ENCODE measurements around the gene C16orf92.
"Not testable (repeated sequence)": the region's sequence is repeated elsewhere in the genome, so short reads cannot be mapped to it uniquely, and the experiment has no call there.

Gene C16orf92

GRCh38 chr16:30027588-30028437 lies 4.8 kb downstream of the C16orf92 start:
- DNase-seq, result no peak

- DNase-seq, result no peak
Measured at GRCh38 chr16:30028438-30029076, 5.6 kb downstream of the C16orf92 start.

- DNase-seq, result no peak
Measured at GRCh38 chr16:30030011-30030685, 7.2 kb downstream of the C16orf92 start.

GRCh38 chr16:30030841-30031413 lies 7.9 kb downstream of the C16orf92 start, which contains the start of gene TLCD3B:
Gene TLCD3B (minus strand): TSS chr16:30031271. CDS start chr16:30030527, 744 bp downstream.
- DNase-seq, result no peak

- DNase-seq, result no peak
Measured at GRCh38 chr16:30031477-30031918, 8.5 kb downstream of the C16orf92 start.

GRCh38 chr16:30032083-30032819 lies 9.3 kb downstream of the C16orf92 start:
- DNase-seq, result peak; percentile 79

GRCh38 chr16:30033270-30033669 lies 10.3 kb downstream of the C16orf92 start:
- no peak for DNase-seq

- DNase-seq, result no peak
Measured at GRCh38 chr16:30040221-30040620, 17.2 kb downstream of the C16orf92 start.

- not testable (repeated sequence) for DNase-seq
Measured at GRCh38 chr16:30040690-30041089, 17.7 kb downstream of the C16orf92 start.

- peak; percentile 10 for DNase-seq
Measured at GRCh38 chr16:30041841-30042240, 18.8 kb downstream of the C16orf92 start.

- DNase-seq, result no peak
Measured at GRCh38 chr16:30046178-30046577, 23.2 kb downstream of the C16orf92 start.

GRCh38 chr16:30046588-30046987 lies 23.6 kb downstream of the C16orf92 start:
- no peak for DNase-seq

GRCh38 chr16:30049871-30050270 lies 26.9 kb downstream of the C16orf92 start:
- no peak for DNase-seq

GRCh38 chr16:30051518-30051917 lies 28.5 kb downstream of the C16orf92 start:
- DNase-seq, result no peak

- peak; percentile 96 for DNase-seq
Measured at GRCh38 chr16:30052671-30053372, 29.8 kb downstream of the C16orf92 start.

GRCh38 chr16:30053376-30054015 lies 30.5 kb downstream of the C16orf92 start:
- DNase-seq, result no peak

- DNase-seq, result no peak
Measured at GRCh38 chr16:30054451-30054850, 31.5 kb downstream of the C16orf92 start.

- peak; percentile 18 for DNase-seq
Measured at GRCh38 chr16:30054959-30055553, 32.1 kb downstream of the C16orf92 start.

- no peak for DNase-seq
Measured at GRCh38 chr16:30060346-30060745, 37.3 kb downstream of the C16orf92 start.

- DNase-seq, result no peak
Measured at GRCh38 chr16:30060836-30061554, 38.0 kb downstream of the C16orf92 start.
